Stimulated activated effector memory CD8-positive, alpha-beta T cell treated with anti-CD3 and anti-CD28 coated beads, Interleukin-12 subunit alpha, Interleukin-12 subunit beta, amount 100 ng/mL, for 72 hours (primary cell): ENCODE data around the gene TNK2.
"Not testable (repeated sequence)": the region's sequence is repeated elsewhere in the genome, so short reads cannot be mapped to it uniquely, and the experiment has no call there.

Experiments used
- ATAC-seq: fragments of 150-1000 bp; cut with Tn5 transposase; 2 replicates; pipeline ENCODE4 v1.10.0; 2021
- DNase-seq, 2 donors: peaks; one replicate each; pipeline ENCODE4 v3.0.0; 2021 to 2022; ENCODE audit warnings: low spot score in 2 of 2
- H3K27ac Mint-ChIP-seq: one replicate; pipeline ENCODE4 v1.8.0; 2022; ENCODE audit warnings: mild to moderate bottlenecking, mixed read lengths
- H3K36me3 Mint-ChIP-seq: one replicate; pipeline ENCODE4 v1.8.0; 2022; ENCODE audit warnings: mild to moderate bottlenecking, mixed read lengths
- H3K4me1 Mint-ChIP-seq: one replicate; pipeline ENCODE4 v1.8.0; 2022; ENCODE audit warnings: mixed read lengths
- H3K4me3 Mint-ChIP-seq: one replicate; pipeline ENCODE4 v1.8.0; 2022; ENCODE audit warnings: mild to moderate bottlenecking, mixed read lengths
- H3K9me3 Mint-ChIP-seq: one replicate; pipeline ENCODE4 v1.8.0; 2022; ENCODE audit warnings: mixed read lengths

TNK2 gene

DNA sequence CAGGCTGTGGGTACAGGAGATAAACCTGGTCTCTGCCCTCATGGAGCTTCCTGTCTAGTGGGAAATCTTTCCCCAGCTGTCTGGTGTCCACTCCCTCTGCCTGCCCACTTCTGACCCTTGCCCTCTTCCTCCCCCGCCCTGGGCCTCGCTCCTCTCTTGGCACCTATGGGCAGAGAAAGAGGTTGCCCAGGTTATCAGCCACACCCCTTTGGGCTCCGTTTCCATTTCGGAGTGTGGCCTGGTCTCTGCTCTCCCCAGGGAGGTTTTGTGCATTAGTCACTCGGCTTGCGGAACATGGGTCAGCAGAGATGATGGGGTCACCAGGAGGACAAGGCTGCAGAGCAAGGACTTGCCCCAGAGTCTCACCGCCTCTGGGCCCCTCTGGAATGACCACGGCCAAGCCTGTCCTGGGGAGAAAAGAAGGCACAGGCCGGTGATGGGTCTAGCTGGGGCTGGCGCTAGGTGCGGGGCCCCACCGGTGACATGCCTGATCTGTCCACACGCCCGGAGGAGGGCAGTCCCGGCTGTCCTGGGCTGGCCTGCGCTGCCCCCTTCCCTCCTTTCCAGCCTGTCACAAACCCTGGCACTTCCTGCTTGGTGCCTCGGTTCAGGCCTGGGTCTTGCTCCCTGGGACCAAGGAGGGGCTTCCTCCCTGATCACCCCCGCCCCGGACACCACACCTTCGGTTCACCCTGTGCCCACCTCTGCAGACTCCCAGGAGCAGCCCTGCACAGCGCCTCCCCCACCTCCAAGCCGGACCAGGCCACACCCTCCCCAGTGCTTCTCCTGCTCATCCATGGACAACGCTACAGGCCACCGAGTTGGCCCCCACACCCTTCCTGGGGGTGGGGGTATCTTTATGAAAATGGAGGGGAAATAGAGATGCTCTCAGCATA is 61.0 kb downstream of the TNK2 start:
- no peaks in the 10 kb centered on the region for H3K36me3 Mint-ChIP-seq
- H3K27ac Mint-ChIP-seq, result no peak overlapping the region
- ATAC-seq (no peak), DNase-seq (no peak)
- no peak overlapping the region for H3K4me3 Mint-ChIP-seq
- no peaks in the 10 kb centered on the region for H3K9me3 Mint-ChIP-seq
- H3K4me1 Mint-ChIP-seq, result peaks cover 7% of the 10 kb centered on the region

GRCh38 chr3:195845483-195845882 is 62.9 kb downstream of the TNK2 start:
- Mint-ChIP-seq H3K36me3 (no peaks in the 10 kb centered on the region), H3K27ac (peak overlapping the region; percentile 1)
- no peak for ATAC-seq

GRCh38 chr3:195844671-195845218 is 63.6 kb downstream of the TNK2 start:
- ATAC-seq, result no peak
- Mint-ChIP-seq H3K4me3 (no peak overlapping the region), H3K27ac (no peak overlapping the region), H3K4me1 (no peaks in the 10 kb centered on the region), H3K9me3 (no peaks in the 10 kb centered on the region), H3K36me3 (no peaks in the 10 kb centered on the region)
- no peak for DNase-seq

More at GRCh38 chr3:195845483-195845882, 62.9 kb downstream of the TNK2 start:
- Mint-ChIP-seq H3K9me3 (no peaks in the 10 kb centered on the region), H3K4me3 (no peak overlapping the region), H3K4me1 (no peaks in the 10 kb centered on the region)
- DNase-seq, result no peak

DNA sequence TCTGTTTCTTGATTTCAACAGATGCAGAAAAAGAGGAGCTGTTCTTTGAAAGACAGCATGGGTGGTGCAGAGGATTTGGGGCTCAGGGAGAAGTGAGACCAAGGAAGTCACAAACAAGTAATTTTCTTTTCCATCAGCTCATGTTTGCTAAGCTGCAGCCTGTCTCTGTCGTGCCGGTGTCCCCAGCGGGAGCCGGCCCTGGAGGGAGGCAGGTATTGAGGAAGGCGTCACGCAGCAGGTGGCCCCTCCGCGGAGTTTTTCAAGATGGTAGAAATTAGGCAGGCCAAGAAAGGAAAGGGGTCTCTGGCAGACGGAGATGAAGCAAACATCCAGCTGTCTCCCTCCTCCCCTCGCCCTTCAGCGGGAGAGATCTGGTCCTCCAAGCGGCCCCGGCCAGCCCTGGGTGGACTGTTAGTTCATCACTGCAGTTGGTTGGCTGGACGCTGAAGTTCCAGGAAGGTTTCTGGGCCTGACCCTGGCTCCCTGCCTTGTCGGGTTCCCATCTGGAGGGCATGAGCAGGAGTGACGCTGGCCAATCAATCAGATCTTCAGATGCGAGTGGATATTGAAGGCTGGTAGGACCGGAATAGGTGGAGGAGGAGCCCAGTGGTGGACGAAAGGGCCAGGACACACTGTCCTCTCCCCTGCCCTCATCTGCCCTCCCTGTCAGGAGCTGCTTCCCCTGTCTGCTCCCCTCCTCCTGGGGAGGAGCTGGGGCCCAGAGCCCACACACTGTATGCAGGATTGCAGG is 68.9 kb downstream of the TNK2 start:
- H3K36me3 Mint-ChIP-seq, result no peaks in the 10 kb centered on the region
- H3K9me3 Mint-ChIP-seq, result no peaks in the 10 kb centered on the region
- ATAC-seq (no peak), DNase-seq (no peak)
- H3K4me1 Mint-ChIP-seq, result no peaks in the 10 kb centered on the region
- H3K27ac Mint-ChIP-seq, result peak overlapping the region; percentile 39
- H3K4me3 Mint-ChIP-seq, result no peak overlapping the region

GRCh38 chr3:195838714-195839113 is 69.6 kb downstream of the TNK2 start:
- Mint-ChIP-seq H3K9me3 (no peaks in the 10 kb centered on the region), H3K4me3 (no peak overlapping the region), H3K27ac (peak overlapping the region; percentile 39), H3K4me1 (no peaks in the 10 kb centered on the region), H3K36me3 (no peaks in the 10 kb centered on the region)
- DNase-seq (no peak), ATAC-seq (no peak)

DNA sequence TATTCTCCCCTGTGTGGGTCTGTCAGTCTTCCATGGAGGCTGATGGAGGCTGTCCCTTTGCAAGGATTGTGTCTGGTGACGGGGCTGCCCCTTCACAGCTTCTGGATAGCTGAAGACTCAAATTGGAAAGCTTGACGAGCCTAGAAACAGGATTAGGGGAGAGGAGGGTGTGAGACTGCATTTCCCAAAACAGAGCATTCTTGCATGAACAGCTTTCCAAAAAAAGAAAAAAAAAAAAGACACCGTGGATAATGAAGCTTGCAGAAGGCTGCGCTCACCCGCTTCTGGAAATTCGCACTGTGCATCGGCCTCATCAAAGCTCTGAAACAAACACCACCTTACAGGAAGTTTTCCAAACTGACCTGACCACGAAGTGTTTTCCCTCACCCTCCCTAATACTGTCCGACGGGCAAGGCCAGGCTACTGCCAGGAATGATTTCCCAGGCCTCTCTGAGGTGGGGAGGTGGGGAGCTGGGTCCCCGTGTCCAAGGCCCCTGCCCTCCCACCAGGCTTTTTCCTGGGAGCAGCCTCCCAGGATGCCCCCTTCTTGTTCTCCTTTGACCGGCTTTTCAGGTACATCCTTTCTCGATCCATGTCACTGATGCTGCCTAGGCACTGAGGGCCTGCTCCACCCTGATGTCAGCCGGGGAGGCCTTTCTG is 71.7 kb downstream of the TNK2 start:
- Mint-ChIP-seq H3K4me3 (no peak overlapping the region), H3K27ac (peak overlapping the region; percentile 58), H3K9me3 (no peaks in the 10 kb centered on the region), H3K36me3 (no peaks in the 10 kb centered on the region), H3K4me1 (no peaks in the 10 kb centered on the region)
- DNase-seq (no peak), ATAC-seq (no peak)

- Mint-ChIP-seq H3K9me3 (no peaks in the 10 kb centered on the region), H3K4me3 (no peak overlapping the region), H3K36me3 (no peaks in the 10 kb centered on the region), H3K4me1 (no peaks in the 10 kb centered on the region), H3K27ac (peak overlapping the region; percentile 58)
- DNase-seq, result no peak
- ATAC-seq, result no peak
These were observed 72.6 kb downstream of the TNK2 start for GRCh38 chr3:195835791-195836190.

- no peak for DNase-seq
- Mint-ChIP-seq H3K27ac (peak overlapping the region; percentile 50), H3K4me3 (no peak overlapping the region), H3K9me3 (no peaks in the 10 kb centered on the region), H3K36me3 (no peaks in the 10 kb centered on the region), H3K4me1 (no peaks in the 10 kb centered on the region)
- no peak for ATAC-seq
These were observed 73.4 kb downstream of the TNK2 start for GRCh38 chr3:195834675-195835583.

- Mint-ChIP-seq H3K4me3 (no peak overlapping the region), H3K36me3 (no peaks in the 10 kb centered on the region), H3K27ac (no peak overlapping the region), H3K4me1 (no peaks in the 10 kb centered on the region), H3K9me3 (no peaks in the 10 kb centered on the region)
- DNase-seq, result no peak
- ATAC-seq, result no peak
These were observed 78.5 kb downstream of the TNK2 start for GRCh38 chr3:195829897-195830254.

DNA sequence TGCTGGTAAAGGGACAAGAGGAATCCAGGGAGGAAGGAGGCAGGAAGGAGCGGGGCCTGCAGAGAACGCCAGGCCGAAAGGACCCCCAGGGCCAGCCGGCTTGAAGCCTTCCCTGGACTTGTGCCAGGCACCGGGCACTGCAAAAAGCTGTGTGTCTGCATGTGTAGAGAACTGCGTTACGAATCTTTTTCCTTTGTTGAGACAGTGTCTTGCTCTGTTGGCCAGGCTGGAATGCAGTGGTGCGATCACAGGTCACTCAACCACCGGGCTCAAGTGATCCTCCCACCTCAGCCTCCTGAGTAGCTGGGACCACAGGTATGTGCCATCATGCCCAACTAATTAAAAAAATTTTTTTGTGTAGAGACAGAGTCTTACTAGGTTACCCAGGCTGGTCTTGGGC is 79.6 kb downstream of the TNK2 start:
- Mint-ChIP-seq H3K9me3 (no peaks in the 10 kb centered on the region), H3K4me1 (no peaks in the 10 kb centered on the region), H3K27ac (no peak overlapping the region), H3K36me3 (no peaks in the 10 kb centered on the region), H3K4me3 (no peak overlapping the region)
- DNase-seq, result no peak
- ATAC-seq, result no peak

- no peak for ATAC-seq
- no peaks in the 10 kb centered on the region for H3K4me1 Mint-ChIP-seq
- no peaks in the 10 kb centered on the region for H3K36me3 Mint-ChIP-seq
- no peak overlapping the region for H3K4me3 Mint-ChIP-seq
- no peak overlapping the region for H3K27ac Mint-ChIP-seq
- DNase-seq, result no peak
- no peaks in the 10 kb centered on the region for H3K9me3 Mint-ChIP-seq
These were observed 82.2 kb downstream of the TNK2 start for GRCh38 chr3:195825857-195826804.

GRCh38 chr3:195825191-195825588 is 83.2 kb downstream of the TNK2 start:
- Mint-ChIP-seq H3K9me3 (no peaks in the 10 kb centered on the region), H3K4me3 (no peak overlapping the region), H3K36me3 (no peaks in the 10 kb centered on the region), H3K4me1 (no peaks in the 10 kb centered on the region), H3K27ac (no peak overlapping the region)
- DNase-seq (no peak), ATAC-seq (no peak)

- H3K4me3 Mint-ChIP-seq, H3K36me3 Mint-ChIP-seq, ATAC-seq, H3K9me3 Mint-ChIP-seq, H3K4me1 Mint-ChIP-seq, H3K27ac Mint-ChIP-seq, DNase-seq: not testable (repeated sequence)
These were observed 83.7 kb downstream of the TNK2 start for GRCh38 chr3:195824425-195825190.
